Memory B cell (primary cell): ENCODE measurements around the gene RASSF5.

Experiments
- ATAC-seq: fragments of 150-1000 bp; cut with Tn5 transposase; 2 replicates; pipeline ENCODE4 v1.10.0; 2021; ENCODE audit warnings: low read depth, mild to moderate bottlenecking, moderate library complexity
- DNase-seq, 2 donors: peaks; one replicate each; pipeline ENCODE4 v3.0.0; 2022; ENCODE audit warnings: low spot score in 2 of 2
- H3K27ac Mint-ChIP-seq: one replicate; pipeline ENCODE4 v1.8.0; 2022; ENCODE audit warnings: mild to moderate bottlenecking, moderate library complexity, mixed read lengths
- H3K27me3 Mint-ChIP-seq: one replicate; pipeline ENCODE4 v1.8.0; 2022; ENCODE audit warnings: mixed read lengths
- H3K36me3 Mint-ChIP-seq: one replicate; pipeline ENCODE4 v1.8.0; 2022; ENCODE audit warnings: mild to moderate bottlenecking, mixed read lengths
- H3K4me1 Mint-ChIP-seq: one replicate; pipeline ENCODE4 v1.8.0; 2022; ENCODE audit warnings: mixed read lengths
- H3K4me3 Mint-ChIP-seq: one replicate; pipeline ENCODE4 v1.8.0; 2022; ENCODE audit warnings: mild to moderate bottlenecking, moderate library complexity, mixed read lengths
- H3K9me3 Mint-ChIP-seq: one replicate; pipeline ENCODE4 v1.8.0; 2022; ENCODE audit warnings: mixed read lengths

The RASSF5 gene

GRCh38 chr1:206558794-206559671 lies 51.7 kb downstream of the RASSF5 start:
- Mint-ChIP-seq H3K4me1 (peaks cover 46% of the 10 kb centered on the region), H3K27ac (peak overlapping the region; percentile 97), H3K27me3 (no peaks in the 10 kb centered on the region), H3K36me3 (peaks cover 8% of the 10 kb centered on the region), H3K4me3 (peak overlapping the region; percentile 99), H3K9me3 (no peaks in the 10 kb centered on the region)
- no peak for DNase-seq
- ATAC-seq = peak; percentile 37

GRCh38 chr1:206559672-206559995 lies 52.3 kb downstream of the RASSF5 start:
- no peak for ATAC-seq
- no peaks in the 10 kb centered on the region for H3K27me3 Mint-ChIP-seq
- H3K4me1 Mint-ChIP-seq = peaks cover 51% of the 10 kb centered on the region
- DNase-seq = no peak
- H3K9me3 Mint-ChIP-seq = no peaks in the 10 kb centered on the region
- peak overlapping the region; percentile 99 for H3K4me3 Mint-ChIP-seq
- peaks cover 10% of the 10 kb centered on the region for H3K36me3 Mint-ChIP-seq
- H3K27ac Mint-ChIP-seq = peak overlapping the region; percentile 97

DNA sequence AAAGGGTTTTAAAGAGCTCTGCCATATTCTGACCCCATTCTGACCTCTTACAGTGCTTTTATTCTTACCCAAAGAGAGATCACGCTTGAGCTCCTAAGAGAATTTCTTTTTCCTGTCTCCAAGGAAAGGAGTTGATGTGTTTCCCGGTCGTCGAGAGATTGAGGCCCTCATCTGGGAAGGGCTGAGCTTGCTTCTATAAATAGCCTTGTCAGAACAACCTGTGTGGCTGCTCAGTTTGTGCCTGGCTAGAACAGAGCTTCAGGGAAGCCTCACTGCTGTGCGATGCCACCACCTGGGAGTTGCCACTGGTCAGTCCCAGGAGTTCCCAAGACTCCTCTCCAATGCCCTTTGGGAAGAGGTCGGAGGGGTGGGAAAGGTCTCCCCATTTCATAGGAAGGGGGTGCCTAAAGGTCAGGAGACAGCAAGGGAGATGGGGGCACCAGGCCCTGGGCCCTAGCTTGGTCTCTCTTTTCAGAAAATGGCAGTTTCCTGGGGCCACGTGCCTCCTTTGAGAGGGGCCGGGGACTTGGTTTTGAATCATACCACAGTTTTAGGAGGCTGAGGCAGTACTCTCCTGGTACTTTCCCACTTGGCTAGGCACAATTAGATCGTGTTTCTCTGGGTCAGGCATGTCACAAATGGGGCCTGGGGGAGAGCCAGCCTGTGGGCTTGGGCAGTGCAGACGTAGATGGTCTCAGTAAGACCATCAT lies 52.8 kb downstream of the RASSF5 start:
- Mint-ChIP-seq H3K36me3 (peaks cover 15% of the 10 kb centered on the region), H3K4me1 (peaks cover 56% of the 10 kb centered on the region), H3K4me3 (peak overlapping the region; percentile 99), H3K9me3 (no peaks in the 10 kb centered on the region), H3K27me3 (no peaks in the 10 kb centered on the region), H3K27ac (peak overlapping the region; percentile 97)
- ATAC-seq = no peak
- no peak for DNase-seq

DNA sequence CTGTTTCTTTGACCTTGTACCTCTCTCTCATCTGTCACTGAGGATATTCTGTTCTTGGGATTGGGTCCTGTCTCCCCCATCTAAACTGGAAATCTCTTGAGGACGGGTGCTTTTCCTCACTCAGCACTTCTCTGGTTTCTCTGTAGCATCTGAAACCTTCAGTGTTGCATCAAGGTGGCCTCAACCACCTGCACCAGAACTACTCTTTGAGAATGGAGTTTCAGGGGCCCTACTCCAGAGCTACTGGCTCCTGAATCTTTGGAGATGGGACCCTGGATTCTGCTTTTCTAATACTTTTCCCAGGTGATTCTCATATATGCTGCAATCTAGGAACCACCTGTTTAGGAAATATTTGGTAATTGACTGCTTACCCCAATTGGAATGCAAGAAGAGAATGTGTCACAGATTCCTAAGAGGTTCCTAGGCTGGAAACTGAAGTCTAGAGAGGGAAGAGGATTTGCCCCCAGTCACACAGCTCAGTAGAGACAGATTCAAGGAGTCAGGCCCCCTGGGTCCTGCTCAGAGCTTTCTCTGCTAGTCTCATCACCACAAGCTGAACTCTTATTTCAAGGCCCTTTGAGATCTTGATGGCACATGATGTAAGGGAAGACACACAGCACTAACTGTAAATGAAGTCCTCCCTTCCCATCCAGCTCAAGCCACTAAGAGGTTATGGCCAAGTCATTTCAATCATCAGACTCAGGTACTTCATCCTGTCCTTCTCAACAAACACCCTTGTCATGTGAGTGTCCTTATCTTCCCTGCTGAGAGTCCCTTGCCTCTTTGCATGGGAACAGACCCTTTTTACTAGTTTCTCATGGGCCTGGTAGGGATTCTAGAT lies 56.3 kb downstream of the RASSF5 start:
- Mint-ChIP-seq H3K4me1 (peaks cover 65% of the 10 kb centered on the region), H3K36me3 (peaks cover 22% of the 10 kb centered on the region), H3K9me3 (no peaks in the 10 kb centered on the region), H3K27ac (peak overlapping the region; percentile 91), H3K27me3 (no peaks in the 10 kb centered on the region), H3K4me3 (peak overlapping the region; percentile 70)
- no peak for ATAC-seq
- no peak for DNase-seq

DNA sequence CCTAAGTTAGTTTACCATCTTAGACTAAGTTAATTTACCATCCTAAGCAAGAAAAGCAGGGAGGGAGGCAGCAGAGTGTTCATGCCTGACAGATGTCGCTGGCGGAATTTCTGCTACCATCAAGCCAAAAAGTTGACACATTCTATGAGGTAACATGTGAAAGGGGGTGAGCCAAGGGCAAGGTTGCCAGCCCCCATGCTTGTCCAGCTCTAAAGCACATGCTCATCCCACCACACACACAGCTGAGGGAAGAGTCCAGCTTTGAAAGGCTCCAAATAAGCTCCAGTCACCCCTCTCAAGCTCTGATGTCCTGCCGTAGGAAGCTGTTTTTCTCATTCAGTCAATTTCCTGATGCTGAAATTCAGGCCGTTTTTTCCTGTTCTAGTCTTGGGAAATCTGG lies 58.7 kb downstream of the RASSF5 start:
- DNase-seq = no peak
- Mint-ChIP-seq H3K4me1 (peaks cover 67% of the 10 kb centered on the region), H3K36me3 (peaks cover 24% of the 10 kb centered on the region), H3K4me3 (no peak overlapping the region), H3K27me3 (no peaks in the 10 kb centered on the region), H3K9me3 (no peaks in the 10 kb centered on the region), H3K27ac (peak overlapping the region; percentile 85)
- ATAC-seq = no peak

- ATAC-seq = no peak
- no peaks in the 10 kb centered on the region for H3K9me3 Mint-ChIP-seq
- no peak for DNase-seq
- no peak overlapping the region for H3K4me3 Mint-ChIP-seq
- H3K27me3 Mint-ChIP-seq = no peaks in the 10 kb centered on the region
- H3K4me1 Mint-ChIP-seq = peaks cover 73% of the 10 kb centered on the region
- peak overlapping the region; percentile 85 for H3K27ac Mint-ChIP-seq
- peaks cover 29% of the 10 kb centered on the region for H3K36me3 Mint-ChIP-seq
Measured at GRCh38 chr1:206566999-206567398, 59.7 kb downstream of the RASSF5 start.

DNA sequence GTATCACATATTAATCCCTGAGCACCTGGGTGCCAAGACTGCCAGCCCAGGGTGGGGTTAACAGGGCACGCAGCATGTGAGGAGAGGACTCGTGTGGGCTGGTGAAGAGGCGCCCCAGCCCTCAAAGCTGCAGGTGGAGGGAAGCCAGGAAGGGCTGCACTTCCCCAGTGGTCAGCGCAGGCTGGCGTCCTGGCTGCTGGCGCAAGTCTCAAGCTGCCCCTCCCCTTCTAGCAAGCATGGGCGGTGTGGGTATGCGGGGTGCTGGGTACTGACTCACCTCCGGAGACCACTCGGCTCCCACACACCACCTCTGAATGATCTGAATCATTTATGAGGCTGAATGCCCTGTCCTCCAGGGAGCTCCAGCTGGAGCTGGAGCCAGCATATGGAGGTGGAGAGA lies 60.9 kb downstream of the RASSF5 start:
- Mint-ChIP-seq H3K27ac (peak overlapping the region; percentile 84), H3K4me1 (peaks cover 67% of the 10 kb centered on the region), H3K27me3 (no peaks in the 10 kb centered on the region), H3K4me3 (peak overlapping the region; percentile 14), H3K36me3 (peaks cover 28% of the 10 kb centered on the region), H3K9me3 (no peaks in the 10 kb centered on the region)
- DNase-seq (no peak), ATAC-seq (no peak)

- peaks cover 31% of the 10 kb centered on the region for H3K36me3 Mint-ChIP-seq
Measured at GRCh38 chr1:206568779-206569352, 61.5 kb downstream of the RASSF5 start.

GRCh38 chr1:206569556-206569955 lies 62.2 kb downstream of the RASSF5 start:
- Mint-ChIP-seq H3K4me1 (peaks cover 65% of the 10 kb centered on the region), H3K27ac (peak overlapping the region; percentile 84), H3K36me3 (peaks cover 32% of the 10 kb centered on the region), H3K9me3 (no peaks in the 10 kb centered on the region), H3K4me3 (no peak overlapping the region), H3K27me3 (no peaks in the 10 kb centered on the region)
- ATAC-seq = no peak
- no peak for DNase-seq

More at GRCh38 chr1:206568779-206569352, 61.5 kb downstream of the RASSF5 start:
- Mint-ChIP-seq H3K4me1 (peaks cover 67% of the 10 kb centered on the region), H3K27ac (peak overlapping the region; percentile 84), H3K9me3 (no peaks in the 10 kb centered on the region), H3K27me3 (no peaks in the 10 kb centered on the region), H3K4me3 (peak overlapping the region; percentile 14)
- no peak for DNase-seq
- ATAC-seq = no peak

DNA sequence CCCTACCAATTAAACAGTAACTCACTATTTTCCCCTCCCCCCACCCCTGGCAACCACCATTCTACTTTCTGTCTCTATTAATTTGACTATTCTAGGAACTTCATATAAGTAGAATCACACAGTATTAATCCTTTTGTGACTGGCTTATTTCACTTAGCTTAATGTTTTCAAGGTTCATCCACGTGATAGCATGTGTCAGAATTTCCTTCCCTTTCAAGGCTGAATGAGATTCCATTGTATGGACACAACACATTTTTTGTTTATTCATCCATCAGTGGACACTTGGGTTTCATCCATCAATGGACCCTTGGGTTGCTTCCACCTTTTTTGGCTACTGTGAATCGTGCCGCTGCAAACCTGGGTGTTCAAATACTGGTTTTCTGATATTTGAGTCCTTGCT lies 63.2 kb downstream of the RASSF5 start:
- Mint-ChIP-seq H3K36me3 (peaks cover 26% of the 10 kb centered on the region), H3K27me3 (no peaks in the 10 kb centered on the region), H3K4me3 (no peak overlapping the region), H3K27ac (peak overlapping the region; percentile 65), H3K9me3 (no peaks in the 10 kb centered on the region), H3K4me1 (peaks cover 63% of the 10 kb centered on the region)
- no peak for DNase-seq
- ATAC-seq = no peak

DNA sequence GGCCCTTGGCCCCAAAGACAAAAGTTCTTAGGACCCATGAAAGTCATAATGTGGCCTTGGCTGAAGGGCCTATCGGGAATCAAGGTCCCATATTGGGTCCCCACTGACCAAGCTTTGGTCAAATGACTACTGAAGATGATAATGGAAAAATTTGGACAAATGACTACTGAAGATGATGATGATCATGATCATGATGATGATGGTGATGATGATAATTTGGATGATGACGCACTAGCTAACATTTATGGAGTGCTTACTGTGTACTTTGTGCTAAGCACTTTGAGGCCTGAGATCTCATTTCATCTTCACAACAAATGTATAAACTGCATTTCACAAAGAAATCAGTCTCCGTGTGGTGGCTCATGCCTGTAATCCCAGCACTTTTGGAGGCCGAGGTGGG lies 65.5 kb downstream of the RASSF5 start:
- Mint-ChIP-seq H3K27me3 (no peaks in the 10 kb centered on the region), H3K4me1 (peaks cover 68% of the 10 kb centered on the region), H3K36me3 (peaks cover 27% of the 10 kb centered on the region), H3K4me3 (no peak overlapping the region), H3K27ac (peak overlapping the region; percentile 96), H3K9me3 (no peaks in the 10 kb centered on the region)
- ATAC-seq (no peak), DNase-seq (no peak)

DNA sequence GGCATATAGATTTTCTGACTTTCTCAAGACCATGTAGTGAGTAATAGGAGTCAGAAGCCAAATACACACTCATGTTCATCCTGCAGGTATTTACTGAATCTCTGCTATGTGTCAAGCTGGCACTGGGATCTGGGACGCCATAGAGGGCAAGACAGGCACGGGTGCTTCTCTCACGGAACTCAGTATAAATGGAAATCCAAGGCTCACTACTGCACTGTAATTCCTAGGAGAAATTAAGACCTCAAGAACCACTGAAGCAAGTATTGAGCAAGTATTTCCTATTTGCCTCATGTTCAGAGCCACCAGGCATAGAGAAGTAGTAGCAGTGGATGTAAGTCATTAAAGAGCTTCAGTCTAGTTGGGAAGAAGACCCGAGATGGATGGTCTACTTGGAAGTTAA lies 66.0 kb downstream of the RASSF5 start:
- Mint-ChIP-seq H3K27ac (peak overlapping the region; percentile 96), H3K9me3 (no peaks in the 10 kb centered on the region), H3K36me3 (peaks cover 29% of the 10 kb centered on the region), H3K4me3 (peak overlapping the region; percentile 14), H3K4me1 (peaks cover 69% of the 10 kb centered on the region), H3K27me3 (no peaks in the 10 kb centered on the region)
- ATAC-seq (no peak), DNase-seq (no peak)

GRCh38 chr1:206573762-206574161 lies 66.4 kb downstream of the RASSF5 start:
- peak overlapping the region; percentile 96 for H3K27ac Mint-ChIP-seq
- H3K9me3 Mint-ChIP-seq = no peaks in the 10 kb centered on the region

More at GRCh38 chr1:206573762-206574161, 66.4 kb downstream of the RASSF5 start:
- H3K36me3 Mint-ChIP-seq = peaks cover 30% of the 10 kb centered on the region
- peaks cover 70% of the 10 kb centered on the region for H3K4me1 Mint-ChIP-seq
- ATAC-seq (no peak), DNase-seq (no peak)
- no peaks in the 10 kb centered on the region for H3K27me3 Mint-ChIP-seq
- no peak overlapping the region for H3K4me3 Mint-ChIP-seq
